HG03135 (cell line): ENCODE data around the gene DIAPH2.
"Not testable (repeated sequence)": the region's sequence is repeated elsewhere in the genome, so short reads cannot be mapped to it uniquely, and the experiment has no call there.

Experiments used
- ATAC-seq: cut with Tn5 transposase; IDR thresholded peaks from one replicate; pipeline ENCODE4 v1.9.1; 2021; ENCODE audit warnings: mild to moderate bottlenecking, moderate library complexity; ENCODE audit not compliant: unreplicated experiment

Gene DIAPH2

DNA sequence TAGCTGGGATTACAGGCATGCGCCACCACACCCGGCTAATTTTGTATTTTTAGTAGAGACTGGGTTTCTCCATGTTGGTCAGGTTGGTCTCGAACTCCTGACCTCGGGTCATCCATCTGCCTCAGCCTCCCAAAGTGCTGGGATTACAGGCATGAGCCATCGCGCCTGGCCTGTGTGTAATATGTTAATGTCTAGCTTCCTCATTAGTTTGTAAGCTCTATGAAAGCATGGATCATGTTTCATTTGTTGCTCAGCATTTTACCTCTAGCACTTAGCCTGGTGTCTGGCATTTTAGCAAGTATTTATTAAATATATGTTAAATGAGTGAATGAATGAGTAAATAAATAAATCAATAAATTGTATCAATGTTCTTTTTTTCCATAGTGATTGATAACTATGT, 29.8 kb downstream of the DIAPH2 start:
- ATAC-seq = not testable (repeated sequence)

DNA sequence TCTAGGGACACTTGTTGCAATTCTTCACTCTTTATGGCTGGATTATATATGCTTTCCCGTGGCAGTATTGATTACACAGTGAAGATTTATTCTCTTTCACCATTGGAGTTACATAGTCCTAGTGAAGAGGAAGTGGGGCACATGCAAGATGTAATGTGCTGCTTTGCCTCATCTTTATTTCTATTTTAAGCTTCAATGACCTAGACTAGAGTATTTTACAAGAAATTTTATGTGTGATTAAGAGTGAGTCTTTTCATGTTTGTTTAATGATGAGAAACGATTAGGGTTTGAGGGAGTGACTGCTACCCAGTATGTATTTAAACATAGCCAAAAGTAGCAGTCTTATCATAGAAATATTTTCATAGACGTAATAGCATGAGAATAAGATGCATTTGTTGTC, 30.8 kb downstream of the DIAPH2 start:
- no peak for ATAC-seq

DNA sequence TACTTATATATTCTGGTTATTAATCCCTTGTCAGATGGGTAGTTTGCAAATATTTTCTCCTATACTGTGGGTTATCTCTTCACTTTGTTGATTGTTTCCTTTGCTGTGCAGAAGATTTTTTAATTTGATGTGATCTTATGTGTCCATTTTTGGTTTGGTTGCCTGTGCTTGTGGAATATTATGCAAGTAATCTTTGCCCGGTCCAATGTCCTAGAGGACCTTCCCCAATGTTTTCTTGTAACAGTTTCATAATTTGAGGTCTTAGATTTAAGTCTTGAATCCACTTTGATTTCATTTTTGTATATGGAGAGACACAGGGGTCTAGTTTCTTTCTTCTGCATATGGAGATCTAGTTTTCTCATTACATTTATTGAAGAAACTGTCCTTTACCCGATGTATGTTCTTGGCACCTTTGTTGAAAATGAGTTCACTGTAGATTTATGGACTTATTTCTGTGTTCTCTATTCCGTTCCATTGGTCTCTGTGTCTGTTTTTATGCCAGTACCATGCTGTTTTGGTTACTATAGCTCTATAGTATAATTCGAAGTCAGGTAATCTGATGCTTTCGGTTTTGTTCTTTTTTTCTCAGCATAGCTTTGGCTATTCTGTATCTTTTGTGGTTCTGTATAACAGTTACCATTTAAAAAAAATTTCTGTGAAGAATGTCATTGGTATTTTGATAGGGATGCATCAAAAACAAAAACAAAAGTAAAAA, 34.7 kb downstream of the DIAPH2 start:
- ATAC-seq = no peak

DNA sequence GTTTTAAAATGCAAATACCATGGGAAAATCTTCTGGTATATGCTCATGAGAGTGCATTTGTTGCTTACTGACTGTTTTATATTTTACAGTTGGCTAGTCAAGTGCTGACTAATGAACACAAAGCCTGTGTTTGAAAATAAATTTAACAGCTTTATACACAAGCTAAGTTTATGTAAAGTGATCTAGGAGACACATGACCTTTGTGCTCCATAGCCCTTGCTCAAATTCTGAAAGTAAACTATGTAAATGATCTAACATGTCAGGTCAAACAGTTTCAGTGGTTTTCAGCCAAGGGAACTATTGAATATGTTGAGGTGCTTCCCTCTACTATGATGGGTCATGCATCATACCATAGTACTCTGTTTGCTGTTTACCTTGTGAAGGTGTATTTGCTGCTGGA, 36.7 kb downstream of the DIAPH2 start:
- peak; percentile 99 for ATAC-seq

DNA sequence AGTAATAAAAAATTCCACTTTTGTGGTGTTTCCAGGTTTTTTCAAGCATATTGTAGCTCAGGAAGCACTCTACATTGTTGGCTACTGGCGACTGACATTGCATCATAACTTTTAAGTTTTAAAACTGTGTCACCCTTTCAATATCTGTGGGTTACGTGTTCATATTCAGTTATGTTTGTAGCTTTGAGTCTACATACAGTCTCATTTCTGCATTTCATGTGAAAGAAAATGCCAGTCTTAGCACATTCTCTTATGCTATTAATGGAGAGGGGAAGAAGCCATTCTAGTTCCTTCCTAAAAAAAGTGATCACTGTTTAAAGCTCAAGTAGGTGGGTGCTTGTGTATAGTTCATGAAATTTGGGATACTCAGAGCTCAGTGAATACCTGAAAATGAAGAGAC, 38.1 kb downstream of the DIAPH2 start:
- ATAC-seq = no peak

DNA sequence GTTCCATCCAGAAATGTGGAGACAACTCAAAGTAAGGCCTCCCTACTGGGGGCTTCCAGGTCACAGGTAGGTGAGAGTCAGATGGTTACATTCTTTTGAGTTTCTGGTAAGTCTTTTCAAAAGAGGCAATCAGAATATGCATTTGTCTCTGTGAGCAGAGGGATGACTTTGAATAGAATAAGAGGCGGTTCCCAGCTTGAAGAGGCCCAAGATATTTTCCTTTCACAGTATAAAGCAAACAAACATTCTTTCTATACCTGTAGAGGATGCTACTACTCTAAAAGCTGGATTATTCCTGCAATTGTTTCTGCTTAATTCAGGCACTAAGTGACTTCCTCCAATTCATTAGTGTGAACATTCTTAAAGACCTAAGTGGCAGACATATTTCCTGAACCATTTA, 44.4 kb downstream of the DIAPH2 start:
- ATAC-seq = no peak

DNA sequence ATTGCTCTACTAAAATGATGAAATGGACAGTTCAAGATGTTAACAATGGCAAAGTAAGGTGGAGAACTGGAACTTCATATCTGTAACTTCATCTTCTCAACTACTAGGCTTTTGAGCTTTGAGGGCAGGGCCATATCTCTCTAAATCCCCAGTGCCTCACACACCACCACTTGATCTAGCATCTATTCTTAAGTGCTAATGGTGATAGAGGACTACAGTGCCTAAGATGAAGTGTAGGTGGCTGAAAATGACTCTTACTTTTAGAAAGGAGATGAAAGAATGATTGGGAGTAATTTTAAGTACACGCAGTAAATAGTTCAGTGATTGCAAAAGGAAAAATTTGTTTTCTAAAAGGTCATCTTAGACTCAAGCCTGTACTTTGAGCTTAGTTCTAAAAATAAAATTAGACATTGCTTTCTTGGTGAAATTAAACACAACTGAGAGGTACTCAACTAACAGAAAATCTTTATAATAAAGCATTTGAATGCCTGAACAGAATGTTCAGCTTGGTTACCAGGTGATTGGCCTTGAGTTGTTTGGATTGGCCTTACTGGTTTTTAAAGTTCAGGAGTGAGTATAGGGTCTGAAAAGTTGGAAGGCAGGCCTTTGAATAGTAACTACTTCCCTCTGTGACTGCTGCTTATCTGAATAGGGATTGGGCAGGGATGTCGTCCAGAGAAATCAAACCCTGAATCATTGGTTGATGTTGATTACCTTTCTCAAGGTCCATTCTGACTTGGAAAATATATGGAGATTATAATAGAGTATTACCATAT, 45.4 kb downstream of the DIAPH2 start:
- ATAC-seq = no peak

DNA sequence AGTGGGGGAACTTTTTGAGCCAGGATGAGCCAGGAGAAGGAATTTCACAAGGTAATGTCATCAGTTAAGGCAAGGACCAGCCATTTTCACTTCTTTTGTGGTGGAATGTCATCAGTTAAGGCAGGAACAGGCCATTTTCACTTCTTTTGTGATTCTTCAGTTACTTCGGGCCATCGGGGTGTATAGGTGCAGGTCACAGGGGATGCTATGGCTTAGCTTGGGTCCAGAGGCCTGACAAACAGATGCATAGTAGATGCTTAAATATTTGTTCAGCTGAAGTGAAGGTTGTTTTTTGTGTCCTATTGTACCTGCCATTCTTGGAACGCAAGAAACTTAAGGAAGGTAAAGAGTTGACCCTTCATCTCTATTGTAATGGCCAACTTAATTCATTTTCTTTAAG, 46.4 kb downstream of the DIAPH2 start:
- not testable (repeated sequence) for ATAC-seq

DNA sequence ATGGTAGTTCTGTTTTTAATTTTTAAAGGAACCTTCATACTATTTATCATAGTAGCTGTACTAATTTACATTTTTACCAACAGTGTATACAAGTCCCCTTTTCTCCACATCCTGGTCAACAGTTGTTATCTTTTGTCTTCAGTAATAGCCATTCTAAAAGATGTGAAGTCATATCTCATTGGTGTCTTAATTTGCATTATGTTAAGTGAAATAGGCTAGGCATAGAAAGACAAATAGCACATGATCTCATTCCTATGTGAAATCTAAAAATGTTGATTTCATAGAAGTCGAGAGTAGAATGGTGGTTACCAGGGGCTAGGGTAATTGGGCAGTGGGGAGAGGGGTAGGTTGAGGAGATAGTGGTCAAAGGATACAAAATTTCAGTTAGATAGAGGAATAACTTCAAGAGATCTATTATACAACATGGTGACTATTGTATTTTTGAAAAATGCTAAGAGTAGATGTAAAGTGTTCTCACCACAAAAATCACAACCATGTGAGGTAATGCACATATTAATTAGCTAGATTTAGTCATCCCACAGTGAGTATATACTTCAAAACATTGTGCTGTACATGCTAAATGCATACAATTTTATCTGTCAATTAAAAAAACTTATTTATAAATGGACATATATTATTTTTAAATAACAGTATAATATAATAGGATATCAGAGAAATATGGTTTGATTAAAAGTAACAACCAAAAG, 58.9 kb downstream of the DIAPH2 start:
- ATAC-seq = no peak

DNA sequence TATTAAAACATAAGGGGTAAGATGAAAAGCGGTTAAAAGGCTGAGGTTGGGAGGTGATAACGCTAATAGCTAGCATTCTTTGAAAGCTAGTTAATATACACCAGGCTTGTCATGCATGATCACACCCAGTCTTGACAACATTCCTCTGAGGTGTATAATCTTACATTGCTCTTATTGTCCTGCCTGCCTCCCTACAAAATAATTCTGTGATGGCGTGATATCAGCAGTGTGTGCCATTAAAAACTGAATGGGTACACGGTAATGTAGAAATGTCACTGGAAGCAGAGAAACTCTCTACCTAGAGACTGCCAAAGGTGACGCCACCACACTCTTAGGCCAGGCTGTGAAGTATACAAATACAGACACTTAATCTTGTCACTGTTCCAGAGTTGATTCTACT, 68.1 kb downstream of the DIAPH2 start:
- ATAC-seq = no peak

DNA sequence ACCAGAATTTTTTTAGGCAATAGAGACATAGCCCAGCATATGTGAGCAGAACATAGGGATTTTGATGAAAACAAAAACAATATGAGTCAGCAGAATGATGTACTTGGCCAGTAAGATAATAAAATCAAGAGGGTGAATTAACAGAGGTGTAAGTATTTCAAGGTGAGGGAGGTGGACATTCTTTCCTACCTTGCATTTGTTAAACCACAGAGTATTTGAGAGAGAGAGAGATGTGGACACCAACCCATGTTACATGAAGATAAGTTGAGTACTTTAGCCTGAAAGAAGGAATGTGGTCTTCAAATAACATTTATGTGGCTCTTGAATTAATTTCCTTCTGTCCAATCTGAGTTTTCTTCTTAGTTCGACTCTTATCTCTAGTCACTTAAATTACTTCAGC, 68.6 kb downstream of the DIAPH2 start:
- no peak for ATAC-seq

DNA sequence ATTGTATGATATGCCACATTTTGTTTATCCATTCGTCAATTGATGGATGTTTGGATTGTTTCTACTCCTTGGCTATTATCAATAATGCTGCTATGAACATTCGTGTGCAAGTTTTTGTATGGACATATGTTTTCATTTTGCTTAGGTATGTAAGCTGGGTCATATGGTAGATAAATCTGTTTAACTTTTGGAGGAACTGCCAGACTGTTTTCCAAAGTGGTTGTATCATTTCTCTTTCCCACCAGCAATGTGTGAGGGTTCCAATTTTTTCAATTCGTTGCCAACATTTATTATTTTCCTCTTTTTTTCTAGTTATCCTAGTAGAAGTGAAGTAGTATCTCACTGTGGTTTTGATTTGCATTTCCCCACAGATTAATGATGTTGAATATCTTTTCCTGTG, 71.8 kb downstream of the DIAPH2 start:
- ATAC-seq = no peak

DNA sequence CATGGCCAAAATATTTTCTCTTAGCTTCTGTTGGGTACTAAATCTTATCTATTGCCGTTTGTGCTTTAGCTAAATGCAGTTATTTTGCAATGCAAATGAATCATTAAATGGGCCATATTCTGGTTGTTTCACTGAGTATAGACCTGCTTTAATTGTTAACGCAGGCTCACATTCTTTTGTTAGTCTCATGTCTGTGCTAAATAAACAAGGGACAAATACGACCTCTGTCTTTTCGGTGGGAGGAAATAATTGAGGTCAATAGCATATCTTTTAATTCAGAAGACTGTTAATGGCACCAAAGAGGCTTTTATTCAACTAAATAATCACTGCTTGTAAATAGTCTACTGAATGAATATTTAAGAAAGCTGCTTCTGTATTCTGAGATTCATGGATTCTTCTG, 76.9 kb downstream of the DIAPH2 start:
- no peak for ATAC-seq

DNA sequence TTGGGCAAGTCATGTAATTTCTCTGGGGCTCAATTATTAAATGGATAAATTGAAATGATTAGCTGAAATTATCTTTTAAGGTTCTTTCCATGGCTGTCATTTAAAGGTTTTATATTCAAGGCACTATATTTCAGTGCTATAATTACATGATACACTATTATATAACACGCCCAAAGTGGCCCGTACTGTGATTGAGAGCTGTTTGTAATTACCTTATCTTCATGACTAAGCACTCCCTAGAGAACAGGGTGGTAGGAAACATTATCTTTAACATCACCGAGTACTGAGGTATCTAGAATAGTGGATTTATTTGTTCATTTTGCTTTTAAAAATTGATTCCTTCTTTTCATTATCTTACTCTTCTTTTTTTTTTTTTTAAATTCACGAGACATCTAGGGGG, 79.0 kb downstream of the DIAPH2 start:
- ATAC-seq = no peak

DNA sequence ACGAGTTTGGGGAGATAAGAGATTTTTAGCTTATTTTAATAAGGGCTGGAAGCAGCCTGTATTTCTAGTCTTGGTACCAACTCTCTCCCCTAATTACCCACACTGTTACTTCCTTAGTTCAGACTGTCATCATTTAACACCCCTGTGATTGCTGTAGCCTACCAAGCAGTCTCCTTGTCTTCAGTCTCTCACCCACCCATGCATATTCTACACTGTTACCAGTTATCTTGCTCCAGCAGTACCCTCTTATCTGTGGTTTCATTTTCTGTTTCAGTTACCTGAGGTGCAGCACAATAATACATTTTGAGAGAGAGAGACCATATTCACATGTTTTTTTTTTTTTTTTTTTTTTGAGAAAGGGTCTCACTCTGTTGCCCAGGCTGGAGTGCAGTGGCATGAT, 80.2 kb downstream of the DIAPH2 start:
- peak; percentile 76 for ATAC-seq

DNA sequence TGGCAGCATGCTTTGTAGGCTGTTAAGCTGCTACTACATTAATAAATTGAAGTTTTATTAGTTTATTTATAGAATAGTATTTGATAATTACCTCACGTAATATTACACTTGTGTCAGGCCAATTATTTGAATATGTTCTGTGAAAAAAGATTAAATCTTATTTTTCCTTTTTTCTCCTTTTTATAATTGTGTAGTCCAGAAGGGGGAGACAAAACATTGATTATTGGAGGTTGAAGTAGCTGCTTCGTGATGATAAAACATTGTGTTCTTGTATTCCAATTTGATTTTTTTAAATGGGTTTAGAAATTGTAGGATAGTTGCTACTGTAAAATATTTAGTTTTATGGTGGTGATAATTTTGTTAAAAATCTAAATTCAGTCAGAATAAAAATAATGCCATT, 85.7 kb downstream of the DIAPH2 start:
- ATAC-seq = no peak

DNA sequence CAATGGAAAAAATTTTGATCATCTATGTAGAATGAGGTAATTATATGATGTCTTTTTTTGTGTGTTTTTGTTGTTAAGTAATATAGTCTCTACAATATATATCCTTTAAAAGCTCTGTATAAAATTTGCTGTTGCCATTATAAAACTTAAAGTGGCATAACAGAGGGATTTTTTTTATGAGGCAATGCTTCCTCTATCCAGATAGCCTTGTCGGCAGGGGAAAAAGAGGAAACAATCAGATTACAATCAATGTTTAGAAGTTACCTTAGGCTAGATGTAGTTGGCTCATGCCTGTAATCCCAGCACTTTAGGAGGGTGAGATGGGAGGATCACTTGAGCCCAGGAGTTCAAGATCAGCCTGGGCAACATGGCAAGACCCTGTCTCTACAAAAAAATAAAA, 86.8 kb downstream of the DIAPH2 start:
- ATAC-seq = no peak

DNA sequence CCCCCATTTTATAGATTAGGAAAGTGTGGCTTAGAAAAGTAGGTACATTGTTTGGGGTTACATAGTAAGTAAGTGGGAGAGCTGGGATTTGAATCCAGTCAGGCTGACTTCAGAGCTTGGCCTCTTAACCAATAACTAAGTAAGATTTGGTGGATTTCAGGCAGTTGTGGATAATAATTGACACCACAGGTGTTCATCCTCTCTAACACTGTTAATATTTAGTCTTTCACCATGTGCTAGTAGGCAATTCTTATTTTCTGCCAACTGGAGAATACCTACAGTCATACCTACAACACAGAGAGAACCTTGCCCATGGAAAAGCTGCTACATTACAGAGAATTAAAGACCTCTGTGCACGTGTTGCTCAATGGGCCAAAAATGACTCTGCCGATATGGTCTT, 89.5 kb downstream of the DIAPH2 start:
- no peak for ATAC-seq

DNA sequence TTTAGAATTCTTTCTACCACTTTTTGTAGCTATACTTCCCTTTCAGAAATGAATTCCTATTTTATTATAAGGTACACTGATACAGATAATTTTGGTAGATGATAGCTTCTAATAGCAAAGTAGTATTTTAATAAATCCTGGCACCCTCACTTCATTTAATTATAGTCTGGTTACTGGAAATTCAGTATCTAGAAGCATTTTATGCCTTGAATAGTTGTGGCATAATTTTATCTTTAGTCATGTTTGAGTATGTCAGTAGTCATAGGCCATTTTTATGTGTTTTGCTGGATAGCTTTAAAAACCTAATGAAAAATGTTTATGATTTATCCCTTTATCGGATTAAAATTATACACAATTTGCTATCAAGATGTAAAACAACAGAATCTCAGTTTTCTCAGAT, 92.3 kb downstream of the DIAPH2 start:
- ATAC-seq = no peak

DNA sequence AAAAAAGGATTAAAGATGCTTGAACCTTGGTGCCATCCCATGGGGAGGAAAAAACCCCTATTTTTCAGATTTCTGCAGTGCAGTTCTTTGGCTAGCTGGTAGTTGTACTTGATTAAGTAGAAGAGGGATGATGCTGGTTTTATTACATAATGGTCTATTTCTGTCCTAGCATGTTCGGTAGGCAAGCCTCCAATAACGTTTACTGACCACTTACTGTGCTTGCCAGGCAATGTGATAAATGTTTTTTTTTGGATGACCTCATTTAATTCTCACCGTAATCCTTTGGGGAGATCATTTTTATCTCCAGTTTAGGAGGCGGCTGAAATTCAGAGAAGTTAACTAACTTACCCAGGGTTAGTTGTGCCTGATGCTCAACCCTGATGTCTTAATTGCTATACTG, 106.9 kb downstream of the DIAPH2 start:
- ATAC-seq = no peak

DNA sequence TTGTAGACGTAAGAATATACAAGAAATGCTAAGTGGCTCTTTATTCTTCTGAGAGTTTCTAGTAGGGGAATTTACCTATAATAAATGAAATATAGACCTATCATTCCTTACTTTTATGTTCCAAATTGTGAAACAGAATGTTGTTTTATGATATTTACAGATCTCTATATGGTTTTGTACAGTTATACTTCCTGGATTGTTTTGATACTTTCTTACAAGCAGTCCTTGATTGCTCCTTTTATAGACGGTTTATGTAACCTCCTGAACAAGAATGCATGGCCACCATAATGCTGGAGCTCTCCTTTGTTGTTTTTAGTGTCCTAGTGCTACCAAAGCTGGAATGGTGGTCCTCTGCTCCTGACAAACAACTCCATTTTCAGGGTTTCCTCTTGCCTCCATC, 107.4 kb downstream of the DIAPH2 start:
- no peak for ATAC-seq

DNA sequence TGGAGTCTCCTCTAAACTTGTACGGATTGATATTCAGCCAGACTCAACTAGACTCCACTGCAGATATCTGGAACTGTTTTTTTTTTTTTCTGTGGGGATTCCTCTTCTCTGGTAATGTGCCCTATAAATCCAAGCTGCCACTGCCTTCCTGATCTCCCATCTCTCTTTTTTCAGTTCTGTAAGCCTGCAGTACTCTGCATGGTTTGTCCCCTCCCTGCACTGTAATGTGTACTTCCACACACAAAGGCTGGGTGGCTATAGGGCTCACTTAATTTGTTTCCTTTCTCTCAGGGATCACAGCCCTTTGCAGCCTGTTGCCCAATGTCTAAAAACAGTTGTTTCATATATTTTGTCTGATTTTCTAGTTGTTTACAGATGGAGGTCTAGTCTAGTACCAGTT, 114.3 kb downstream of the DIAPH2 start:
- no peak for ATAC-seq
